Mesendoderm (in vitro differentiated cells): ENCODE measurements around the gene NEU4.
"Not testable (repeated sequence)": the region's sequence is repeated elsewhere in the genome, so short reads cannot be mapped to it uniquely, and the experiment has no call there.

Source experiments
- DNase-seq: peaks from one replicate; pipeline ENCODE4 v3.0.0; 2013
- H2AK5ac ChIP-seq: 2 replicates; pipeline ENCODE4 v1.6.1; 2013; ENCODE audit warnings: low read length, inconsistent platforms
- H2BK120ac ChIP-seq: 2 replicates; pipeline ENCODE4 v1.6.1; 2013; ENCODE audit warnings: low read depth, mild to moderate bottlenecking, low read length, moderate library complexity, mixed read lengths
- H2BK15ac ChIP-seq: replicated peaks from 2 replicates; pipeline ENCODE4 v1.6.1; 2013; ENCODE audit warnings: low read depth, mild to moderate bottlenecking, moderate library complexity
- H2BK5ac ChIP-seq: 2 replicates; pipeline ENCODE4 v1.6.1; 2013; ENCODE audit warnings: low read length, inconsistent platforms
- H3K18ac ChIP-seq: 2 replicates; pipeline ENCODE4 v1.6.1; 2013; ENCODE audit warnings: mild to moderate bottlenecking, low read length, mixed read lengths
- H3K23ac ChIP-seq: one replicate; pipeline ENCODE4 v1.6.1; 2013; ENCODE audit warnings: low read length
- H3K27ac ChIP-seq: 2 replicates; pipeline ENCODE4 v1.5.1; 2013; ENCODE audit warnings: low read depth, mild to moderate bottlenecking, inconsistent platforms, low read length, moderate library complexity
- H3K27me3 ChIP-seq: 2 replicates; pipeline ENCODE4 v1.6.1; 2013; ENCODE audit warnings: low read length, control low read depth, mild to moderate bottlenecking, inconsistent platforms; ENCODE audit not compliant: insufficient read depth, poor library complexity
- H3K36me3 ChIP-seq: 2 replicates; pipeline ENCODE4 v1.6.1; 2013; ENCODE audit warnings: low read length, inconsistent platforms; ENCODE audit not compliant: control insufficient read depth, insufficient read depth
- H3K4ac ChIP-seq: one replicate; pipeline ENCODE4 v1.6.1; 2013; ENCODE audit warnings: low read depth, mild to moderate bottlenecking, low read length, moderate library complexity
- H3K4me1 ChIP-seq: 2 replicates; pipeline ENCODE4 v1.6.1; 2013; ENCODE audit warnings: low read depth, low read length, inconsistent platforms; ENCODE audit not compliant: control insufficient read depth
- H3K4me2 ChIP-seq: 2 replicates; pipeline ENCODE4 v1.6.1; 2013; ENCODE audit warnings: low read length
- H3K4me3 ChIP-seq: 2 replicates; pipeline ENCODE4 v1.5.1; 2013; ENCODE audit warnings: mild to moderate bottlenecking, low read length
- H3K56ac ChIP-seq: one replicate; pipeline ENCODE4 v1.6.1; 2013; ENCODE audit warnings: low read length
- H3K79me1 ChIP-seq: 2 replicates; pipeline ENCODE4 v1.6.1; 2013; ENCODE audit warnings: low read length, inconsistent platforms
- H3K79me2 ChIP-seq: 2 replicates; pipeline ENCODE4 v1.6.1; 2013; ENCODE audit warnings: mild to moderate bottlenecking, low read length; ENCODE audit not compliant: control insufficient read depth, insufficient read depth
- H3K9ac ChIP-seq: 2 replicates; pipeline ENCODE4 v1.6.1; 2013; ENCODE audit warnings: low read length, inconsistent platforms
- H4K5ac ChIP-seq: one replicate; pipeline ENCODE4 v1.6.1; 2013; ENCODE audit warnings: low read length
- H4K8ac ChIP-seq: one replicate; pipeline ENCODE4 v1.6.1; 2013; ENCODE audit warnings: low read depth, mild to moderate bottlenecking, control low read depth, low read length, moderate library complexity
- WGBS: extraction: QIAGEN DNeasy Blood & Tissue Kit; methylation state at CpG from one replicate; pipeline ENCODE4 v1.1.7; 2013; ENCODE audit warnings: low lambda C conversion rate, missing lambda C conversion rate; ENCODE audit not compliant: insufficient coverage; ENCODE audit errors: extremely low coverage; 5-methylcytosine and 5-hydroxymethylcytosine counted together

Gene NEU4

GRCh38 chr2:241804326-241805229 is 4.4 kb upstream of the NEU4 start:
- H3K27ac ChIP-seq = no peak overlapping the region
- H3K4me1 ChIP-seq = peaks cover 6% of the 10 kb centered on the region
- peak; percentile 59 for DNase-seq
- H3K79me1 ChIP-seq = no peaks in the 10 kb centered on the region
- no peak overlapping the region for H3K4me2 ChIP-seq
- H3K23ac ChIP-seq = no peak overlapping the region
- H4K5ac ChIP-seq = no peak overlapping the region
- no peak overlapping the region for H2BK120ac ChIP-seq
- H3K4me3 ChIP-seq = no peak overlapping the region
- no peaks in the 10 kb centered on the region for H3K27me3 ChIP-seq
- H3K9ac ChIP-seq = peak overlapping the region; percentile 51
- no peaks in the 10 kb centered on the region for H3K79me2 ChIP-seq
- no peaks in the 10 kb centered on the region for H3K36me3 ChIP-seq
- H2BK15ac ChIP-seq = no peak overlapping the region
- H3K18ac ChIP-seq = no peak overlapping the region
- H2BK5ac ChIP-seq = peak overlapping the region; percentile 88
- no CpG with 5 or more reads among the region's 35 CpGs for WGBS
- H3K4ac ChIP-seq = peak overlapping the region; percentile 6
- H2AK5ac ChIP-seq = no peak overlapping the region
- H4K8ac ChIP-seq = no peak overlapping the region
- H3K56ac ChIP-seq = peak overlapping the region; percentile 86

GRCh38 chr2:241806217-241806616 is 2.8 kb upstream of the NEU4 start:
- not testable (repeated sequence) for H3K4ac ChIP-seq, H3K4me2 ChIP-seq, H2BK120ac ChIP-seq, H2BK15ac ChIP-seq, H4K5ac ChIP-seq, H3K18ac ChIP-seq, H3K4me3 ChIP-seq, H4K8ac ChIP-seq, DNase-seq, H3K79me2 ChIP-seq, H3K56ac ChIP-seq, H3K23ac ChIP-seq, H3K27ac ChIP-seq, H2AK5ac ChIP-seq, H3K27me3 ChIP-seq, H3K79me1 ChIP-seq, H3K9ac ChIP-seq, H3K4me1 ChIP-seq, H3K36me3 ChIP-seq, H2BK5ac ChIP-seq
- WGBS = no CpG with 5 or more reads among the region's 8 CpGs

- peak overlapping the region; percentile 67 for H3K56ac ChIP-seq
- H4K5ac ChIP-seq = peak overlapping the region; percentile 12
- no peaks in the 10 kb centered on the region for H3K79me2 ChIP-seq
- WGBS = no CpG with 5 or more reads among the region's 17 CpGs
- DNase-seq = peak; percentile 54
- H3K79me1 ChIP-seq = no peaks in the 10 kb centered on the region
- H2AK5ac ChIP-seq = no peak overlapping the region
- no peak overlapping the region for H3K4me3 ChIP-seq
- H2BK5ac ChIP-seq = no peak overlapping the region
- peaks cover 6% of the 10 kb centered on the region for H3K4me1 ChIP-seq
- no peak overlapping the region for H3K4me2 ChIP-seq
- peak overlapping the region; percentile 1 for H3K27ac ChIP-seq
- no peak overlapping the region for H4K8ac ChIP-seq
- no peaks in the 10 kb centered on the region for H3K27me3 ChIP-seq
- no peak overlapping the region for H3K9ac ChIP-seq
- no peaks in the 10 kb centered on the region for H3K36me3 ChIP-seq
- H3K23ac ChIP-seq = no peak overlapping the region
- H3K18ac ChIP-seq = peak overlapping the region; percentile 12
- H3K4ac ChIP-seq = no peak overlapping the region
- H2BK120ac ChIP-seq = no peak overlapping the region
- no peak overlapping the region for H2BK15ac ChIP-seq
Measured at GRCh38 chr2:241808051-241808720, 807 bp upstream of the NEU4 start.

- Histone ChIP-seq H3K56ac (no peak overlapping the region), H3K36me3 (no peaks in the 10 kb centered on the region), H2BK15ac (no peak overlapping the region), H4K8ac (no peak overlapping the region), H3K23ac (no peak overlapping the region), H3K4me1 (peaks cover 6% of the 10 kb centered on the region), H3K4me3 (no peak overlapping the region), H3K4ac (no peak overlapping the region), H2BK5ac (no peak overlapping the region), H3K18ac (no peak overlapping the region), H3K4me2 (no peak overlapping the region), H3K79me2 (no peaks in the 10 kb centered on the region), H3K9ac (no peak overlapping the region), H4K5ac (no peak overlapping the region), H3K27me3 (no peaks in the 10 kb centered on the region), H3K79me1 (no peaks in the 10 kb centered on the region), H2AK5ac (no peak overlapping the region), H2BK120ac (no peak overlapping the region), H3K27ac (no peak overlapping the region)
- DNase-seq = no peak
- no CpG with 5 or more reads among the region's 29 CpGs for WGBS
Measured at GRCh38 chr2:241809383-241810306, 652 bp downstream of the NEU4 start.

GRCh38 chr2:241810307-241811200 is 1.6 kb downstream of the NEU4 start:
- Histone ChIP-seq H4K5ac (no peak overlapping the region), H3K4ac (no peak overlapping the region), H2AK5ac (no peak overlapping the region), H3K27ac (no peak overlapping the region), H2BK15ac (no peak overlapping the region), H2BK5ac (no peak overlapping the region), H3K36me3 (no peaks in the 10 kb centered on the region), H3K18ac (no peak overlapping the region), H3K27me3 (no peaks in the 10 kb centered on the region), H3K79me2 (no peaks in the 10 kb centered on the region), H2BK120ac (no peak overlapping the region), H3K4me3 (no peak overlapping the region), H3K4me2 (no peak overlapping the region), H3K56ac (no peak overlapping the region), H3K79me1 (no peaks in the 10 kb centered on the region), H3K23ac (no peak overlapping the region), H3K9ac (no peak overlapping the region), H3K4me1 (peaks cover 3% of the 10 kb centered on the region), H4K8ac (no peak overlapping the region)
- no peak for DNase-seq
- no CpG with 5 or more reads among the region's 28 CpGs for WGBS
